Lung microvascular endothelial cell (primary cell): Measurements from ENCODE around the gene GPR158. TPM values are rescaled to one million over a fixed set of nuclear protein-coding genes. Genes with fewer than 3 reads are reported as not detected.

Experiments used
- DNase-seq, 2 donors: peaks; one replicate each; pipeline versions ENCODE4 v3.0.0 to v3.0.0-alpha.2; 2010; ENCODE audit warnings: low read depth in 2 of 2
- total RNA-seq: library from RNA; depleted of rRNA; stranded (reverse); fragments of >200 nt; gene quantifications from 2 replicates; pipeline ENCODE4 v1.2.1, GENCODE V29; 2014

Gene GPR158
- total RNA-seq, 1 donor from 2014 or later, result not detected

GRCh38 chr10:25206693-25207414 lies 32.1 kb downstream of the GPR158 start:
- DNase-seq, result no peak

GRCh38 chr10:25209618-25210017 lies 34.8 kb downstream of the GPR158 start:
- no peak for DNase-seq

GRCh38 chr10:25210265-25210664 lies 35.5 kb downstream of the GPR158 start:
- no peak for DNase-seq

- no peak for DNase-seq
Measured at GRCh38 chr10:25220156-25220555, 45.4 kb downstream of the GPR158 start.

- no peak for DNase-seq
Measured at GRCh38 chr10:25222085-25222660, 47.4 kb downstream of the GPR158 start.

GRCh38 chr10:25226775-25227682 lies 52.2 kb downstream of the GPR158 start:
- DNase-seq, result peak; percentile 49 to 68

- no peak for DNase-seq
Measured at GRCh38 chr10:25231751-25232150, 57.0 kb downstream of the GPR158 start.

GRCh38 chr10:25232204-25232603 lies 57.4 kb downstream of the GPR158 start:
- DNase-seq, result no peak

GRCh38 chr10:25245165-25245564 lies 70.4 kb downstream of the GPR158 start:
- no peak for DNase-seq

- DNase-seq, result no peak
Measured at GRCh38 chr10:25257646-25258045, 82.8 kb downstream of the GPR158 start.

GRCh38 chr10:25261110-25261509 lies 86.3 kb downstream of the GPR158 start:
- DNase-seq, result no peak

- DNase-seq, result no peak
Measured at GRCh38 chr10:25261558-25261957, 86.8 kb downstream of the GPR158 start.

- DNase-seq, result no peak
Measured at GRCh38 chr10:25263931-25264330, 89.1 kb downstream of the GPR158 start.

- DNase-seq, result no peak
Measured at GRCh38 chr10:25278180-25278579, 103.4 kb downstream of the GPR158 start.

GRCh38 chr10:25280076-25280475 lies 105.3 kb downstream of the GPR158 start:
- DNase-seq, result no peak

- no peak for DNase-seq
Measured at GRCh38 chr10:25280573-25280972, 105.8 kb downstream of the GPR158 start.

- DNase-seq, result no peak
Measured at GRCh38 chr10:25285809-25286208, 111.0 kb downstream of the GPR158 start.

- DNase-seq, result no peak
Measured at GRCh38 chr10:25288181-25288580, 113.4 kb downstream of the GPR158 start.

GRCh38 chr10:25294032-25294926 lies 119.5 kb downstream of the GPR158 start:
- peak in 1 of 2 donors; percentile 0 for DNase-seq

- no peak for DNase-seq
Measured at GRCh38 chr10:25296324-25296723, 121.5 kb downstream of the GPR158 start.

GRCh38 chr10:25297466-25297865 lies 122.7 kb downstream of the GPR158 start:
- no peak for DNase-seq
